Left forelimb (tissue), 1 donor: Measurements from ENCODE around the gene KCNC3.
"Not testable (repeated sequence)": the region's sequence is repeated elsewhere in the genome, so short reads cannot be mapped to it uniquely, and the experiment has no call there.

Experiments
- DNase-seq: peaks from one replicate; pipeline ENCODE4 v3.0.0-alpha.2; 2018; ENCODE audit warnings: low spot score

Gene KCNC3

DNA sequence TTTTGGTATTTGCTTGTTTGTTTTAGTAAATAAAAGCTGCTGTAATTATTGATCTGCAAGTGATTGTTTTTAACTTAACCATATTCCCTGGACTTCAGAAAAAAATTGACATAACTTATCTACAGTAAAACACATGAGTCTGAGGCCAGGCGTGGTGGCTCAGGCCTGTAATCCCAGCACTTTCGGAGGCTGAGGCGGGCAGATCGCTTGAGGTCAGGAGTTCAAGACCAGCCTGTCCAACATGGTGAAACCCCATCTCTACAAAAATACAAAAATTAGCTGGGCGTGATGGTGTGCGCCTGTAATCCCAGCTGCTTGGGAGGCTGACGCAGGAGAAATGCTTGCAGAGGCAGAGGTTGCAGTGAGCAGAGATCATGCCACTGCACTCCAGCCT is 24.3 kb upstream of the KCNC3 start:
- DNase-seq: not testable (repeated sequence)

DNA sequence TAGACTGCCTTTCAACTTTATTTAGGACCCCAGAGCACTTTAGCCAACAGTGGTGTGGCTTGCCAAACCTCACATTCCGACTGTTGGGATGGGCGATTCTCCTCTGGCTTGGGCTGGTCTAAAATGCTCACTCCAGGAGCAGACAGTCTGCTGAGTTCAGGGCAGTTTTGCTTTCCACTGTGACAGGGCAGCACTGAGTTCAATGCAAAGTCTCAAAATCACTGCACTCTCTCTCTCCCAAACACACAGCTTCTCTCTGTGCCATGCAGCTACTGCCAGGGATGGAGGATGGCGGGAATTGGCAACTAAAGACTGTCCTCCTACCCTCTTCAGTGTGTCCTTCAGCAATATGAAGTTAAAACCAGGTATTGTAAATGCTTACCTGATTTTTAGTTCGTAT is 23.1 kb upstream of the KCNC3 start:
- no peak for DNase-seq

DNA sequence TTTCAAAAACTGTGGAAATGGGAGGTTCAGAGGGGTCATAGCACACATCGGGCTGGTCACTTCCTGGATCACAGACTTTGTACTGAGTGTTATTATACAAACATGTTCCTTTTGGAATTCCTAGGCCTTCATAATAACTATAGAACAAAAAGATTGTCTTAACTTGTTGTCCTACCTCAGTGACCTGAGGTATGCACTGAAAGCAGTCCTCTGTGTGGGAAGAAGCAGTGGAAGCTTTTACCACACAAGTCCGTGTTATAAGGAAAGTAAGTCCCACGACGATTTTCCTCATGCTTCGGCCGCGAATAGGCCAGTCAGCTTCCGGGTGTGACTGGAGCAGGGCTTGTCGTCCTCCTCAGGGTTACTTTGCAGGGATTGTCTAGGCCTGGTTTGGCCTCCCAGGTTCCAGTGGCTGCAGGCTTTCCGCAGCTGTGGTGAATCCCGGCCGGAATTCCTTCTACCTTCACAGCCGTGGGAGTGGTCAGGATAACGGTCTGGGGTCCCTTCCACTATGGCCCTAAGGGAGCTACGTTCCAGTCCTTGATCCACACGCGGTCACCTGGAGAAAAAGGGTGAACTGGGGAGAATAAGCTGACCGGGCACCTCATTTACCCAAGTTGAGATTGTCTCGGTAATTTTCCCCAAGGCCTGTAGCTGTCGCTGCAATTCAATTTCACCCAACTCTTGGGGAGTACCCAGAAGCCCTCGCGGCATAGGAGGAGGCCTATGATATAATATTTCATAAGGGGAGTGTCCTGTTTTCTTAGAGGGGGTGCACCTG is 20.3 kb upstream of the KCNC3 start:
- no peak for DNase-seq

DNA sequence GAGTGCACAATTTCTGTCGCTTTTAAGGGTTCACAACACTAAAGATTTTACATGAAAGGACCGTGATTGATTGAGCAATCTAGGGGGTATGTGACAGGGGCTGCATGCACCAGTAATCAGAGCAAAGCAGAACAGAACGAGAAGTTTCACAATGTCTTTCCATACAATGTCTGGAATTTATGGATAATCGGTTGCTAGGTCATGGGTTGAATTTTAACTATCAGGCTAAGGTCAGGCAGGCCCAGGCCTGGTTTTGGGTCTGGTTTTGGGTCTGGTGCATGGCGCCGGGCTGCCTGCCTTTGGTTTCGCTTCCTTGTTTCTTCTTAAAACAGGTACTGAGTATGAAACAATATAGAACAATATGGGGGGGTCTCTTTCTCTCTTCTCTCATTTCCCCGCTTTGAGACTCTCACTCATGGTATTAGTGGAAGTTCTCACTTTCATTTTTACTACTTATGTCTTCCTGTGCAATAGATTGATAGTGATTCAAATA is 18.0 kb upstream of the KCNC3 start:
- DNase-seq: not testable (repeated sequence)

DNA sequence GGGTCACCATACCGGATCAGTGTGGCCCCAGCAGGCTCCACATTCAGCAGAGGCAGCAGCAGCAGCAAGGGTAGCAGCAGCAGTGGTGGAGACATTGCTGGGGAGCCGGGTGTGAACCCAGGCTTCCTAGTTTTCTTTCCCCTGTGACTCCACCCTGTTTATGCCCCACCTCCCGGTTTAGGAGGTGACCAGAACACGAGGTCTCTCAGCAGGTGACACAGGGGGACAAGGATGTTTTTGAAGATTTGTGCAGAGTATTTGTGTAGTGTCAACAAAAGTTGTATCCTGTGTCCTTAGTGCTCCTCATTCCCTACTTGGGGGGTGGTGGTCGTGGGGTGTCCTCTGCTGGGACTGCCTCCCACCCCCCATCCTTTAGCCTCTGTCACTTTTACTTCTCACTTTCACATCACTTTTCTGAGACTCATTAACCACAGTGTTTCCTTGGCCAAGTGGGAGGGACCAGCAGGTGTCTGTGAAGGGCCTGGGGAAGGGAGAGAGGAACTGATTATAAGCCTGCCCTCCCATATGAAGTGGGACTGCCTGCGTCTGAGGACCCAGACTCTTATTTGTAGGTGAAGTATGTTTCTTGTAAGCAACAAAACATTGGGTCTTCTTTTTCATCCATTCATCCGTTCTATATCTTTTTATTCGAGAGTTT is 15.6 kb upstream of the KCNC3 start:
- no peak for DNase-seq

DNA sequence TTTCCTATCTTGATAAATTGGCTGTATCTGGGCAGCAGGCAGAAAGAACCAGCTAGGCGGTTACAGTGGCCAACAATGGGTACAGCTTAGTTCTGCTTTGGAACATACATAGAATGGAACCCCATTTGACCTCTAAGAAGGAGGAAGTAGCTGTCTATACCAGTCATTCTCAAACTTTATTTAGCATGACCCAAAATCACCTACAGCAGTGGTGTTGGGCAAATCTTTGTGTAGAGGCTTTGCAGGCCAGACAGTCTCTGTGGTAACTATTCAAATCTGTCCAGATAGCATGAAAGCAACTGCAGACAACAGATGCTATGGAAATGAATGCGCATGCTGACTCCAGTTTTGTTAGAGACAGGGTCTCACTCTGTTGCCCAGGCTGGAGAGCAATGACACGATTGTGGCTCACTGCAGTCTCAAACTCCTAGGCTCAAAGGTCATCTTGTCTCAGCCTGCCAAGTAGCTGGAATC is 12.0 kb upstream of the KCNC3 start:
- no peak for DNase-seq

DNA sequence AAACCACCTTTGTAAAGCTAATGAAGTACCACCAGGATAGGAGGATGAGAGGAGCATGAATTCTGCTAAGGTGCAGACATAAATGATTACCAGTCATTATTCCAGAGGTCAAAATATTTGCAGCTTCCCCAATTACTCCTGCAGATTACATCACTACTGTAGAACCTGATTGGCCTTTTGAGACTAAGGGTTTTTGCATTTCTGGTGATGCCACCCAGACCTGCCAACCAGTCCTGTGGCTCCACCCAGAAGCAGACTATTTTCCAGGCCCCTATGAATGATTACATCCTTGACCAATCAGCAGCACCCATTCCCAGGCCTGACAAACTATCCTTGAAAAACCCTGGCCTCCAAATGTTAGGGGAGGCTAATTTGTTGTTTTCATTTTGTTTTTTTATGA is 11.2 kb upstream of the KCNC3 start:
- DNase-seq: no peak

DNA sequence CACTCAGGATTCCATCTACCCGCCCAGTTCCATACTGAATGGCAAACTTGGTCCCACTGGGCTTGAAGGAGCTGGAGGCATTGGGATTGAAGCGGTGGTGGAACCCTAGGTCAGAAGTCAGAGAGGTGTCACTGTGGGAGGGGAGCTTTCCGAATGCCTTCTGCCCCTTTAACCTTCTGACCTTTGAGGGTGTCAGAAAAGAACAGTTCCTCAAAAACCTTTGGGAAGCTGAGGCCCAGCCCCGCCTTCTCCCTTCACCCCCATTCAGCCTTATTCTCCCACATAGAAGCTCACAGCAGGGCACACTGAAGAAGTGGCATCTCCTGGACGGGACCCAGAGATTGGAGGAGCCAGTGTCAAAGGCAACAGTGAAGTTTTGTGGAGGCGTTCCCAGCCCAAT is 7.9 kb upstream of the KCNC3 start:
- not testable (repeated sequence) for DNase-seq

DNA sequence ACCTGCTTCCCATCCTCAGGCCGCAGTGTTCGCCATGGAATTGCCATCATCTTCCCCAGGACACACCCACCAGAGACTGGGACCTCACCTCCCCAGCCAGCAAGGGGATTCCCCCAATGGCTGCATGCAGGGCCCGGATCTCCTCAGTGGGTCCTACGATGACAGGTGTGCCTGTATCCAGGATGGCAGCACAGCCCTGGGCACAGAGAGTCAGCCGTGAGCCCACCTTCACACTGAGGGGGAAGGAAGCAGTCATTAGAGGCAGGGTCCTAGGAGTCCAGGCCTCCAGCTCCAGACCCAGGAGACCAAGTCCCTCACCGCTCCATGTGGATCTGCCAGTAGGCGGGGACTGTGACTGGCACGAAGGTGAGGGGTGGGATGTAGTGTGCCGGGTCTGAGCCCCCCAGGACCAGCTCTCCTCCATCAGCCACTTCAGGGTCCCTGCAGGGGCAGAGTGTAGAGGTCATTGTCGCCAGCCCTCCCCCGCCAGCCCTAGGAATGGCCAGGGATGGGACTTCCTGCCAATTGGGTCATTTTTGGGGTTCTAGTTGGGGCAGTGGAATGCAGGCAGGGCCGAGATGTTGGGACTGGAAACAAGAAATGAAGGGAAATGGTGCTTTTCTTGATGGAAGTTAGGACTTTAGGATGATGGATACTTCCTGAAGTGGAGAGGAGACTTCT is 5.7 kb upstream of the KCNC3 start:
- DNase-seq: no peak

DNA sequence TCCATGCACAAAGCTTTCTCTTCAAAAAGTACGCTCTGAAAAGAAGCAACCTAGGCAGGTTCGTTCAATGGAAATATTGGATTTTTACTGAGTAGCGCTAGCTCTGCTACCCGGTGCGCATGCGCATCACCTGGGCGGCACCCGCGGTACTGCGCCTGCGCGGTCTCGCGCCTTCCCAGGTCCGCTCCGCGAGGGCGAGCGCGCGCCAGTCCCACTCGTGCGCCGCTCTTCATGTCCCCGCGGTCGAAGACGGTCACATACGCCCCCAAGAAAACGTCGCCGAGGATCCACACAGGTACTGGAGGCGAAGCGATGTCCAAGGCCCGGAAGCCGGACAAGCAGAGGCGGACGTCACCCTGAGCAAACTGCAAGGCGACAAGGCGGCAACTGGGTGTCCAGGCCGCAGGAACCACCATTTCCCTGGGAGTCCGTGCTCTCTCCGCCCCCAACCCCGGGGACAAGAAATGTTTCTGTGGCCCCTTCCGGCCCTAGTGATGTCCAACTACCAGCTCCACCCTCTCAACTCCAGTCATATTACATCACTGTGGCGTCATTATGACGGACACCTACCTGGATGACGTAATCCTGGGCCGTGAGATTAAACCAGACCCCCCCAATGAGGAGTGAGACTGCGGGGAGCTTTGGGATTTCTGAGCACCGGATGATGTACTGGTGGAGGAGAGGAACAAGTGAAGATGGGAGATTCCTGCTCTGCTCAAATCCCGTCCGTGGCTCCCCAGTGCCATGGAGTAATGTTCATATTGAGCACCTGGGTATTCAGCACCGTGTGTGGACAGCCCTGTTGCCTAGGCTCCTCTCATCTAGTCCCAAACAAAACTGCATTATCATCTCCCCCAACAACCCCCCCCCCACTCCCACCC is 4.8 kb upstream of the KCNC3 start:
- DNase-seq: peak; percentile 89

DNA sequence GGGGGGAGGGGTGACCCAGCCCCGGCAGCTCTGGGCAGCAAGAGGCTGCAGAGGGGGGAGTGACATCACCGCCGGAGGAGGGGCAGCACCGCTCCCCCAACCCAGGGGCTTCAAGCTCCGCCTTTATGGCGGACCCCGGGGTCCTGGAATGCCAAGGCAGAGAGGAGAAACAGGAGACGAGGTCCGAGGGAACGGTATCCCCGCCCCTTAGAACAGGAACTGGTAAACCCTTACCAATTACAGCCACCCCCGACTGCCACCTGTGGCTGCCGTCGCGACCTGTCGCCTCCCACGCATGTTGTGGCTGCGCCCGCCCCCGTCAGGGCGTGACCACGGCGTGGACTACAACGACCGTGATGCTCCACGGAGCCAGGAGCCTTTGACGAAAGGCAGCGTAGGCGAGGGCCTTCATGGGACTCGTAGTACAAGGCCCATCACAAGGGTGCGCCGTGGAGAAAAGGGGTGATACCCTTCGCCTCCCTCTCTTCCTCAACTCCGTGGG is 4.1 kb upstream of the KCNC3 start:
- DNase-seq: peak; percentile 87

DNA sequence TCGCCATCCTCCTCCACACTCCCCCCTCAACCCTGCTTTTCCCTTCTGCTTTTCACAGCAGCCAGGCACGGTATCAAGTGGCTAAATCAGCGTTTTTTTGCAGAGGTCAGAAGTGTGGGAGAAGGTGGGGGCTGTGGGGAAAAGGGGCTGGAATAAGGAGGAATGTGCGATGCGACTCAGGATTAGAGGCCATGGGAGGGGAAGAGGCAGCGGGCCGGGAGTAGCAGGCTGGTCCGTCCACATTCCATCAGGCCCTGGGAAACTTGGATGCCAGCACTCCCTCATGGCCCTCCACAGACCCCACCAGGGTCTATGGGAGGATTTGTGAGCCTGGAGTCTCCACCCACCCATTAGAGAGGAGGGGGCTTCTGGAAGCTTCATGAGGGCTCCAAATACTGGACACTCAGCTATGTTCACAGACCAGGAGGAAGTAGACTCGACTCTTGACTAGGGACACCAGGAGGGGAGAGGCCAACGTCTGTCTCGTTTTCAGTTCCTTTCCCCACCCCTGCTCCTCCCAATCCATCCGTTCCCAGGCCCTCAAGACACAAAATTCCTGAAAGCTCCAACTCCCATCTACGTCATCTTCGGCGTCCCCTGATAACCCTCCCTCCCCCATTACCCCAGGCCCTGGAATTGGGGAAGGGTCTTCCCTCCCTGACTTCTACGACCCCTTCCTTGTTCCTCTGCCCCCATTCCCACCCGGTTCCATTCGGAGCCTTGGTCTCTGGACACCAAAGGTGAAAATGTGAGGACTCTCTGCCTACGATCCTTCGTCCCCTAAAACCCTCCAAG is 3.3 kb upstream of the KCNC3 start:
- no peak for DNase-seq

DNA sequence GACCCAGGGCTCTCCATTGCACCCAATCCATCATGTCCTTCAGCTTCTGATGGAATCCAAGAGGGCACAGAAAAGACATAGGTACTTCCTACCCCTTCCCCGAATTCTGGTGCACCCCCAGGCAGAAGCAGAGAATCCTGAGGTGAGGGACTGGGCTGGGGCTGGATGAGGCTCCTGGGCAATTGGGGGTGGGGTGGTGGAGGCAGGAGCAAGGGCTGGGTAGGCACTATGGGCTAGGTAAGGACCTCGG is 2.7 kb upstream of the KCNC3 start:
- no peak for DNase-seq

DNA sequence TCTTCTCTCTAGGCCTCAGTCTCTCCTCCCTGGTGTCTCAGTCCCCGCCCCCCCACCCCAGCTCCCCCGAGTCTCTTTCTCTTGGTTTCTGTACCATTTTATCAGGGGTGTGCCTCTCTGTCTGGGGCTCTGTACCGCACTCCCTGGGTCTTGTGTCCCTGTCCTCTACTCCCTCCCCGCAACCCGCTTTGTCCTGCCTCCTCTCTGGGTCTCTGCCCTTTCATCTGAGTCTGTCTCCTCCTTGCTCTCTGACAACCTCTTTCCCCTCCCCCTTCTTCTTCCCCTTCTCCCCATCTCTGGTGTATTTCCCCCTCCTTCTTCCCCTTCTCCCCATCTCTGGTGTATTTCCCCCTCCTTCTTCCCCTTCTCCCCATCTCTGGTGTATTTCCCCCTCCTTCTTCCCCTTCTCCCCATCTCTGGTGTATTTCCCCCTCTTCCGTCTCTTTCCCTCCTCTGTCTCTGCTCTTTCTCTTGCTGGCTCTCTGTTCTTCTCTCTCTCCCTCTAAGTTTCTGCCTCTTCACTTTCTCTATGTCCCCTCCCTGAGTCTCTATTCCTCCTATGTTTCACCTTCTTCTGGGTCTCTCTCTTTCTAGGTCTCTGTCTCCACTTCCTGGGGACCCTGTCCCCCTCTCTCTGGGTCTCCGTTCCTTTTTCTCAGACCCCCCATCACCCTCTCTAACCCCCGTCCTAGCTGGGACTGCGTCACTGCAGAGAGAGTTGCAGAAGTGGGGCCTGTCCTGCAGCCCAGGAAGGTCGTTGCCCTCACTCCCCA is 2.2 kb upstream of the KCNC3 start:
- no peak for DNase-seq

DNA sequence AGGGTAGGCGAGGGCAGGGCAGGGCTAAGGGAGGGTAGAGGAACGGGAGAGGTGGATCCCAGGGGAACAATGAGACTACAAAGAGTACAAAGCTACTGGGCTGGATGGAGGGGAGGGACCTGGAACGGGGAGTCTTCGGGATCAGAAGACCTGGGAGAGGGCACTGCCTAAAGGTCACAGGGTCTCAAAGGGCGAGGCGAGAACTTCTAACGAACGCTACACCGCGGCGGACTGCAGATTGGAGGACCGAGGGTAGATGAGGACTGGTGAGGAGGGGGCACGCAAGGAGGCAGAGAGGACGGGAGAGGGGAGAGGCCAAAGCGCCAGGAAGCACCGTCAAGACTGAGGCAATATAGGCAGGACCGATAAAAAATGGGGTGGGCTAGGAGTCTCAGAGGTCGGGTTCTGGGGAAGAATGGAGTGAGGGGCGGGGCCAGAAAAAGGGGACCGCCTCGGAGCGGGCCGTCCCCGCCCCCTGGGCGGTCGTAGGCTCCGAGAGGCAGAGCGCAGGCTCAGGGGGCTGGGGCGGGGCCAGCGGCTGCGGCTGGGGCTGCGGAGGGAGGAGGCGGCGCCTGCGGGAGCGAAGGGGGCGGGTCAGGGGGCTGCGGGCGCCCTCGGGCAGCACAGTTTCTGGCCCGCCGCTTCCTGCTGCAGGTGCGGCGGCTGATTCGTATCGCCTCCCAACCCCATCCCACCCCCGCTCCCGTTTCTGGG is 1.3 kb upstream of the KCNC3 start:
- DNase-seq: peak; percentile 82

DNA sequence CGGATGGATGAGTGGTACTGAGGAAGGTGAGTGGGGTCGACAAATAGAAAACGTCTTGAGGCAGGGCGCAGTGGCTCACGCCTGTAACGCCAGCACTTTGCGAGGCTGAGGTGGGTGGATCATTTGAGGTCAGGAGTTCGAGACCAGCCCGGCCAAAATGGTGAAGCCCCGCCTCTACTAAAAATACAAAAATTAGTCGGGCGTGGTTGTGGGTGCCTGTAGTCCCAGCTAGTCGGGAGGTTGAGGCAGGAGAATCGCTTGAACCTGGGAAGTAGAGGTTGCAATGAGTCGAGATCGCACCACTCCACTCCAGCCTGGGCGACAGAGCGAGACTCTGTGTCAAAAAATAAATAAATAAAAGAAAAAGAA is 733 bp upstream of the KCNC3 start:
- not testable (repeated sequence) for DNase-seq

DNA sequence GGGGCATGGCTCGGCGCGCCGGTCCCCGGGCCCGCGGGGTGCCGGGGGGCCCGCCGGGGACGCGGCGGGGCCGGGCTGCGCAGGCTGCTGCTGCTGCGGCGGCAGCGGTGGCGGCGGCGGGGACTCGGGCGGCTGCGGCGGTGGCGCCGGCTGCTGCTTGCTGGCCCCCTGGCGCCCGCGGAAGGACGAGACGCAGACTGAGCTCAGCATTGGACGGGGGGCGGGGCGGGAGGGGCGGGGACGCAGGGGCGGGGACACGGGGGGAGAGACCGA is 368 bp downstream of the KCNC3 start:
- DNase-seq: no peak

DNA sequence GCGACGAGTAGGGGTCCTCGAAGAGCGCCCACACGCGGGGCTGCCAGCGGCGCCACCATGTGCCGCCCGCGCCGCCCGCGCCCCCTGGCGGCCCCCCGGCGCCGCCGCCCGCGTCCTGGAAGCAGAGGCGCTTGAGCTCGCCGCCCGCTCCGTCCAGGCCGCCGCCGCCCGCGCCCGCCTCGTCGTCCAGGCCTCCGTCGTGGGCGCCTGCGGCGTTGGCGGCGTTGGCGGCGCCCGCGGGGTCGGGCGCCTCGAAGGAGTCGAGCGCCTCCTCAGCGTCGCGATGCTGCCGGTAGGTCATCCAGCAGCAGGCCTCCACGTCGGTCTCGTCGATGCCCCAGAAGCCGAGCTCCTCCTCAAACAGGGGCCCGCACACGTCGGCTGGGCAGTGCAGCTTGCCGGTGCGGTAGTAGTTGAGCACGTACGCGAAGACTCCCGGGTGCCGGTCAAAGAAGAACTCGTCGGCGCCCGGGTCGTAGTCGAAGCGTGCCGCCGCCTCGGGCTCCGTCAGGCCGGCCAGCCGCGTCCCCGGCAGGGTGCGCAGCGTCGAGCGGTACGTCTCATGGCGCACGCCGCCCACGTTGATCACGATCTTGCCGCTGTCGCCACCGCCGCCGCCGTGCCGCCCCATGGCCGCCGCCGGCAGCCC is 829 bp downstream of the KCNC3 start:
- DNase-seq: no peak

DNA sequence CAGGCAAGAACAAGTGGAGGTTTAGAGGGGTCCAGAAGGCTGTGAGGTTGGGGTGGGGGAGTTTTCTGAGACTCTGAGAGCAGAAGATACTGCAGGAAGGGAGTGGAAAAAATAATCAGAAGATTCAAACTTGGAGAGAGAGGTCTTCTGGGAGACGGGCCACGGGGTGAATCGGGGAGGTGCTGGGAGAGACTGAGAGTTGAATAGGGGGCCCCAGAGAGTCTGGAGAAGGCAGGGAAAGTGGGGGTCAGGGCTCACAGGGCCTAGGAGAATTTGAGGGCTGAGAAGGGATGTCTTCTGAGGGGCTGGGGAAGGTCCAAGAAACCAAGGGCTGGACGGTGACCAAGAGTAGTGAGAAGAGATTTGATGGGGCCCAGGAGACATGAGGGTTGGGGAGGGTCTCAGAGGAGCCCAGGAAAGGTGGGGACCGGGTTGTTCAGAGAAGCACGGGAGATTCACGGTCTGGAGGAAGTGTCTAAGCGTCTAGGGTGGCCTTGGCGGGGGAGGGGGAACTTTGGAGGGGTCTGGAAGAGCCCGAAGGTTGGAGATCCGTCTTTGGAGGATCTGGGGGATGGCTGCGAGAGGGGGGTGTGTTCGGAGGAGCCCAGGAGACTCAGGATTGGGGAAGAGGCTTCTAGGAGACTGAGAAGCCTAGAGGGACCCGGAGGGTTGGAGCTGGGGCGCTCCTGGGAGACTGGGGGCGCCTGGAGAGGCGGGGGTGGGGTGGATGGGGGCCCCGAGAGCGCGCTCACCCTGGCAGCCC is 1.5 kb downstream of the KCNC3 start:
- no peak for DNase-seq
